HG02678 (cell line): Measurements from ENCODE around the gene KCNJ2.
A peak's percentile ranks its signal among the peaks of the same experiment; 100 is the strongest.

ENCODE experiments used
- ATAC-seq: cut with Tn5 transposase; IDR thresholded peaks from one replicate; pipeline ENCODE4 v1.9.1; 2021; ENCODE audit warnings: mild to moderate bottlenecking, moderate library complexity; ENCODE audit not compliant: unreplicated experiment

KCNJ2 gene

GRCh38 chr17:70168977-70169708 lies at the start of gene KCNJ2:
KCNJ2 (plus strand) TSS chr17:70169532; CDS start chr17:70175040, 5,508 bp downstream.
- peak; percentile 97 for ATAC-seq

- ATAC-seq, result no peak
These were observed 49.8 kb upstream of the KCNJ2 start for GRCh38 chr17:70119545-70119944.

- ATAC-seq, result no peak
These were observed 49.3 kb upstream of the KCNJ2 start for GRCh38 chr17:70119983-70120382.

GRCh38 chr17:70120425-70120824 lies 48.9 kb upstream of the KCNJ2 start:
- ATAC-seq, result no peak

- ATAC-seq, result no peak
These were observed 48.2 kb upstream of the KCNJ2 start for GRCh38 chr17:70121126-70121525.

DNA sequence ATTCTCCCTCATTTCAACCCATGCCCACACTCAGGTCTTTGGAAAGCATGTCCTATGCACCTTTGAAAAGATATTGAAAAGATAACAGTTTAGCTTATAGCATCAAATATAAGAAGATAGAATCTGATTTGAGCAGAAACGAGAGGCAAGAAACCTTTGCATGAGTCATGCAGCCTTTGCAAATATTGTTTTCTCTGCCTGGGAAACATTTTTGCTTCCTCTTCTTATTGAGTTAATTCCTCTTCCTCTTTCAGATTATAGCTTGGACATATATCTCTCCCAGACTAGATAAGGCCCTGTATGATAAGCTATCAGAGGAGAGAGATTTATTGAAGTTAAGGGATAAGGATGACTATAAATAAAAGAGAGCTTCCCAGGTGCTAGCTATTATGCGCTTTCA lies 46.1 kb upstream of the KCNJ2 start:
- ATAC-seq, result no peak

DNA sequence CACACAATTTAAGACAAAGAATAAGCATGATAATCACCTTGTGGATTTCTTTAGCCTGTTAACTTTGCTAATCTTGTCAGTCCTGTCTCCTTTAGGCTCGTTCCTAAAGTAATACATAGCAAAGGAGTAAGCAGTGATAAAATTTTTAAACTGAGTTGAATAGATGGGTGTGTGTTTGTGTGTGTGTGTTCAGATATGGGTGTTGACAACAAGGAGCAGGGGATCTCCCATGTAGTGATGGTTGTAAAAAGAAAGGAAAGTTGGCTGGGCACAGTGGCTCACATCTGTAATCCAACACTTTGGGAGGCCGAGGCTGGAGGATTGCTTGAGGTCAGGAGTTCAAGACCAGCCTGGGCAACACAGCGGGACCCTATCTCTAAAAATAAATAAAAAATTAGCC lies 44.6 kb upstream of the KCNJ2 start:
- no peak for ATAC-seq

DNA sequence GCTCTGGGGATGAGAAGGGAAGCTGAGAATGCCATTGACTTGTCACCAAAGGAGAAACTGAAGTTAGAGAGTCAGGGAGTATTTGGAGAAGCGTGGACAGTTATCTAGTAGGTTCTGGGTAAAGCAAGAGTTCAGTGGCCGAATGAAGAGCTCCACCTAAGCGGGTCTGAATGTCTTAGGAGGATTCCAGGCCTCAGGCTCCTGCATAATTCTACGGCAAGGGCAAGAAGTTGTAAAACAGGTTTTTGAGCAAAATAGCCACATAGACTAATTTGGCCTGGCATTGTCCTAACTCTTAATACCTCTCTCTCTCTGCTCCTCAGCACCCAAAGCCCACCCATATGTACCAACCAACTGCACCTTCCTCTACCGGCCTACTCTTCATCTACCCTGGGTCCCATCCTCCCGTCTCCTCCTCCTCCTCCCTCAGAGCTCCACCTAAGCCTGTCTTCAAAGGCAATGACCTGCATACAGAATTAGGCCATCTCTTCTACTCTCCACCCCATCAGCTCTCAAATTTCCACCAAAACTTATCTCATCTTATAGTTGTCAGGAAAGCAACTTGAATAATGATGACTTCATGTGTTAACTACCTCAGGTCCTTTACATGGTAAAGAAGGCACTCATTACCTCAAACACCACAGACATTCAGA lies 42.0 kb upstream of the KCNJ2 start:
- no peak for ATAC-seq

- ATAC-seq, result no peak
These were observed 40.5 kb upstream of the KCNJ2 start for GRCh38 chr17:70128727-70129238.

- no peak for ATAC-seq
These were observed 39.0 kb upstream of the KCNJ2 start for GRCh38 chr17:70130289-70130688.

- ATAC-seq, result no peak
These were observed 36.8 kb upstream of the KCNJ2 start for GRCh38 chr17:70132505-70132904.

DNA sequence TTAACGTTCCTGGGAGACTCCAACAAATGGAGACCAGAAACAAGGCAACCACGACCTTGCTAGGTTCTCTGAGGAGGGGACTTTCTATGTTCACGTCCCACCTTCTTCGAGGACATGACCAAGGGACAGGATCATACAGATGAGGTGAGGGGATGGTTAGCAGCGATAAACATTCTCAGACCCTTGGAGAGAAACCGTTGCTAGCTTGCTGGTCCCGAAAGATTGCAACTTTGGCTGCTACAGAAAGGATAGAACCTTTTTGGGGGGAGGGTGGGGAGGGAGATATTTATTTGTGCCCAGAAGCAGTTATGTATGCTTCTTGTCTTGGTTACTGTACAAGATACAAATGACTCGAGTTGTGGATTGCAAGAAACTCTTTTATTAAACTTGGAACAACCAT lies 35.3 kb upstream of the KCNJ2 start:
- no peak for ATAC-seq

DNA sequence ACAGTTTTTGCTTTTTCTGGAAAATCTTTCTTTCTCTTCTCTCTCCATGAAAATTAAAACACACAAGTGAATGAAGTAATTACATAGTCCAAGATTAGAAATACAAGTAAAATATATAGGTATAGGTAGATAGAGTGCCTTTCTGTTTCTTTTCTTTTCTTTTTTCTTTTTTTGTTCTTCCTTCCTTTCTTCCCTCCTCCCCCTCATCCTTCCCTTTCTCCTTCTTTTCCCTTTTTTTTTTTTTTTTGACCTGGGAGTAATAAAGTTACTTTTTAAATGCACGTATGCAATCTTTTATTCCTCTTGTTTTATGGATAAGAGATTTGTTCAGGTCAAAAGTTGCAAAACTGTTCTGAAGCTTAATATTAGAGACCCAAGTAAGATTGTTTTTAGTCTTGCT lies 34.6 kb upstream of the KCNJ2 start:
- ATAC-seq, result no peak

DNA sequence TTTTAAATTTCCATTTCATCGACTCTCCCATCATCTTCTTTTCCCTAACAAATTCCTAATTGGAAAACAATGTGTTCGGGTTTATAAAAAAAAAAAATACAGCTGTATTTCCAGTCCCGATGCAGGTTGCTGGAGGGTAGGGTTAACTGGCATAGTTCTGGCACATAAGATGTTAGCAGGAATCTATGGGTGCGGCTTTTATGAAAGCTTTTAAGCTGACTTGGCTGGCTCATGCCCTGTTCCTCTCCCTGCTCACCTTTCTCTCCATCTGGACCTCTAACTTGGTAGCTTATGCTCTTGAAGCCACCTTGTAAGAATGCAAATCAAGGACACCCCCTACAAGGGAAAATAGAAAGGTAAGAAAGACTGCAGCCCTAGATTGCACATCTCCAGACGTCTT lies 33.2 kb upstream of the KCNJ2 start:
- no peak for ATAC-seq

DNA sequence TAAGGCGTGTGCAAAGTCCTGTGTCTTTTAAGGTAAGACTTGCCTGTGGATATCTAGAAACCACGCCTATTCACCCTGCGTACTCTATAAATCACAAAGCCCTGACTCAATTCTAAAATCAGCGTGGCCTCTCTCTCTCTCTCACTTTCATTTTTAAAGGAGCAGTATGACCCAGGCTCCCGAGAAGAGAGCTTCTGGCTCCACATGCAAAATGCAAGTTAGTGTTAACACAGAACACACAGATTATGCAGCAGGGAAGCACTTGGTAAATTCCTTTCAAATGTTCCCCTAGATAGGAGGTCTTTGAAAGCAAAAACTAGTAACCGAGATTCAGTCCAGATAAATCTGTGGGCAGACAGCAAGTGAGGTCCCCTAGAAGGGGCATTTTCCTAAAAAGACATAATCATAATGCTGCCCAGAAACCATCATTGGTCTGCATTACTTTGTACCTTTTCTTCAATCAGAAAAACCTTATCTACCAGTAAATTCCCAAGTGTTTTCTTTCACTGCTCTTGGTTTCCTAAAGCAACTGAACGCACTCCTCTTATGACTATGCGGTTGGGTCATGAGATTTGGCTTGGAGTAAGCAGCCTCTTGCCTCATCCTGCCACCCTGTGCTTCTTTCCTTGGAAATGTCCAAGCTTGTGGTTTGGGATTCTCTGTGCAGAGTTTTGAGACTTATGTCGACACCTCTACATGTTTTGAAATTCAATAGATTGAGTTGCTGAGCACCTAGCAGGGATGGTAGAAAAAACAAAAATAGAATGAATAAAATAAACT lies 31.7 kb upstream of the KCNJ2 start:
- ATAC-seq, result peak; percentile 99

GRCh38 chr17:70138291-70138865 lies 31.0 kb upstream of the KCNJ2 start:
- ATAC-seq, result no peak

- ATAC-seq, result no peak
These were observed 29.8 kb upstream of the KCNJ2 start for GRCh38 chr17:70139449-70139993.

GRCh38 chr17:70144260-70144846 lies 25.0 kb upstream of the KCNJ2 start:
- ATAC-seq, result no peak

DNA sequence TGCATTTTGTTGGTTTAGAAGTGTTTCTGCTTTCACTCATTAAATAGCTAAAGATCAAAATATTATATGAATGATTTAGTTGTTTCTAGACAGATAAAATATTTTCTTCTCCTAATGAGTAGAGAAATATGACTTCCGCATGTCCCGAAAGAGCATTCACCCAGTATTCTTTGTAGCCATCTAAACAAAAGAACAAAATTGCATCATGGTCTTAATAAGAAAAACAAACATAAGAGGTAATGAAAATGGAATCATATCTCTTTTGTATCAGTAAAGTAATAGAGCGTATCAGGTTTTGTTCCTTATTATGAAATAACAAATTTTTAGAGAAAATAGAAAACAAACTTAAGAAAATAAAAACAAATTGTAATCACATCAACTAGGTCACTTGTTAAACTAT lies 16.1 kb upstream of the KCNJ2 start:
- ATAC-seq, result no peak

- no peak for ATAC-seq
These were observed 12.2 kb upstream of the KCNJ2 start for GRCh38 chr17:70157151-70157550.

GRCh38 chr17:70158180-70158579 lies 11.2 kb upstream of the KCNJ2 start:
- no peak for ATAC-seq
